Activated CD4-positive, CD25-positive, alpha-beta regulatory T cell treated with anti-CD3 and anti-CD28 coated beads, Interleukin-2, amount 50 U/mL, for 72 hours (primary cell): ENCODE results near the gene AASDHPPT.
A peak's percentile ranks its signal among the peaks of the same experiment; 100 is the strongest.

Experiments used
- DNase-seq: peaks from one replicate; pipeline ENCODE4 v3.0.0; 2021

Gene AASDHPPT

DNA sequence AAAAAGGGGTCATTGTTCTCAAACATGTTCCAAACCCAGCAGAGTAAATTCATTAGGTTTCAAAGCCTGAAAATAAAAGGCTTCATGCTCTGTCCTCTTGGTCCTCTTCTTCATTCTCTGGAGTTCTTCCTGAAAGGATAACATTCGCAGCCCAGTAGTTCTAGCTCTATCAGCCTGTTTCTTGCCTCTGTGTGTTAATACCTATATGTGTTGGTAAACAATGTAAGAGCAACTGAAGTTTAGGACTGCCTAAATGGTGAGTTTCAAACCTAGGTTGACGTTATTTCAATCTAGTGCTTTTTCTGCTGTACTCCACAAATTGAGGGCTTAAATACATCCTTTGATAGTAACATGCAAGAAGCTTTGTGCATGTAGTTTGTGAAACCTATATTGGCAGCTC is 9.4 kb downstream of the AASDHPPT start:
- DNase-seq, result no peak

DNA sequence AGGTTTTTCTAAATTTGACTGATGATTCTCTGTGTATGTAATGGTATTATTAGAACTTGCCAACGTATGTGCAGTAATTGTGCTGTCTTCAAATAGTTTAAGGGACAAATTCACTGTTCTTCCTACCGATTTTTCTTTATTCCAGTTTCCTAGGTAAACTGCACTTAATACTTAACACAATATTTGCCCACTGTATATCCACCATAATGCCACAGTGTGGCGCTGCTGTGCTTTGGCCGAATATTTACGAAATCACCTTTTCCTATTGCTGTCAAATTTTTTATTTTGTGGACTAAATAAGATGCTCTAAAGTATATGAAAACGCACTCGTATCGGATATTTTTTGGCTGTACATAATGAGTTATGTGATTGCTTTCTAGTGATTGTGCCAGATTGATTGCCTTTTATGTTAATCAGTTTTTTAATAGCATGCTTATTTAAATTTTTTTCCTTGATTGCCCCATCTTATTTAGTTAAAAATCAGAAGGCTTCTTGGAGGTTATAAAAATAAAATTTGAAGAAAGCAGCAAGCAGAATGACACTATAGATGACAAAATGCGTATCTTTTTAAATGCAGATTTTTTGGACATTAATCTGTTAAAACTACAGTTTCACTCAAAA is 10.5 kb downstream of the AASDHPPT start:
- DNase-seq, result peak; percentile 34

DNA sequence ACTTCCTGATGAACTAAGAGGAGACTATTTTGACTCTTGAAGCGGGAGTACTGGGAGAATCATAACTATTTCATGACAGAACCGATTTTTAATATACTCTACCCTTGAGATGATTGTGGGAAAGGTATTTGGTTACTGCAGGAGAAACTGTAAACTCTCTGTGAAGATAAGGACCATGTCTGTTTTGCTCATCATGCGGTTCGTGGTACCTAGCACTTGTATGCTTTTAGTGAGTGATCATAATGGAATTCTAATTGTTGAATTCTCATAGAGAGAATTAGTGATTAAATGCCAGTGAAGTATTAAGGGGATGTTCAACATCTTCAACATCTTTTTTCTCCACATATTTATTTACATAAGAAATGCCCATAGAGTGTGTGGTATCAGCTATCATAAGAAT is 11.4 kb downstream of the AASDHPPT start:
- no peak for DNase-seq

DNA sequence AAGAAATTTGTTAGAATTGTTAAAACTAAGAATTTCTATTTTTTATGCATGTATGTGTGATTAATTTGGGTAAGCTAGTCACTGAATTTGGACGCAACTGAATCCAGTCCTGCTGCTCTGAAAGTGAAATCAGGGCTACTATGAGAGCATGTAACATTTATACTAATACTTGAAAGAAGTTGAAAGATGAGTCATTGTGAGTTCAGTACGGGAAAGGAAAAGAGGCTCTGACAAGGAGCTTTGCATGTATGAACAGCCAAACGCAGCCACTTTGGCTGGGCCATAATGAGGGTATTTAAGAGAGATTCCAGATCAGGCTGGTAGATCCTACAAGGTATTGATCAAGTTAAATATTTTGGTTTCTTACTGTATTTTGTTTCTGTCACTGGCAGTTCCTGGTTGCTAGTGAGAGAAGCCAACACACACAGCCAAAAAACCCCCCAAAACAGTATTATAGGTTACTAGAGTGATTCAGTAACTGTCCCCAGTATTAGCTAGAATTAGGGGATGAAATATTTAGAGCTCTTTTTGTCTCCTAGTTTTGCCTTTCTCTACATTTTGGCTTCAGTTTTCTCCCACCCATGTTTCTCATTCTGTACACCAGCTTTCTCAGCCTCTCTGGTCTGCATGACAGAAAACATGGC is 14.1 kb downstream of the AASDHPPT start:
- no peak for DNase-seq

DNA sequence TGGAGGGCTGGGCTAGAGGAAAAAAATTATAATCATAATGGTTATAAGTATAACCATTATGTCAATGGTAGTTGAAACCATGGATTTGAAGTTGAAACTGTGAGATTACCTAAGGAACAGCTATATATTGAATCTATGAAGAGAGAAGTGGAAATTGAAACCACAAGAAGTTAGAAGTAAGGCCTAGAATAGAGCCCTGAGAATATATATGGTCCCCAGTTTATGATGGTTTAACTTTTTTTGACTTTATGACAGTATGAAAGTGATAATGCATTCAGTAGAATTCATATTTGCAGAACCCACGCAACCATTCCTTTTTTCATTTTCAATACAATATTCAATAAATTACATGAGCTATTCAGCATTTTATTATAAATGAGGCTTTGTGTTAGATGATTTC is 15.0 kb downstream of the AASDHPPT start:
- DNase-seq, result no peak

DNA sequence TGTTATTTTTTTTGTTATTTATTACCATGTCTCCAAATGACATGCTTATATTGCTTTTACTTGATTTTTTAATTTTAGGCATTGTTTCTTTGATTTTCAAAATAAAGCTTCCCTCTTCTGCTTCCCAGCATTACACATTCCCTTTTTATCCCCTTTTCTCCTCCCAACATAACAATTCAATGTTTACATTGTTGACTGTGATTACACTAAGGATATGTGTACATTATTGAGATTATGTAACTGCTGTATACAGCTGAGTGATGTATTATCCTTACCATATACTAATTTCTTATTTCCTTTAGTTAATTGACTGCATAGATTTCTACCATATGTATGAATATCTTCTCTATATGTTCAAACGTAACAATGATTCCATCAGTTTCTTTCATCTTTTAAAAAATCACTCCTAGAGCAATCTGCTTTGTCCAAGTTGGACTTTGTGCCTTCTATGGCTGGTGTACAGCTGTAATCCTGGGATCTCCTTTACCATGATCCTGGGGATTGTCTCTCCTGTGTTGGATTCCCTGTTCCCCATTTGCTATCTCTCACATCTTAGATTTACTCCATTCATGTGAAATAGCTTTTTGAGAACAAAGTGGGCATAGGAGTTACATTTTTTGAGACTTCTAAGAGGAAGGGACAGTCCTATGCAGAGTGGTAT is 21.6 kb downstream of the AASDHPPT start:
- DNase-seq, result no peak

DNA sequence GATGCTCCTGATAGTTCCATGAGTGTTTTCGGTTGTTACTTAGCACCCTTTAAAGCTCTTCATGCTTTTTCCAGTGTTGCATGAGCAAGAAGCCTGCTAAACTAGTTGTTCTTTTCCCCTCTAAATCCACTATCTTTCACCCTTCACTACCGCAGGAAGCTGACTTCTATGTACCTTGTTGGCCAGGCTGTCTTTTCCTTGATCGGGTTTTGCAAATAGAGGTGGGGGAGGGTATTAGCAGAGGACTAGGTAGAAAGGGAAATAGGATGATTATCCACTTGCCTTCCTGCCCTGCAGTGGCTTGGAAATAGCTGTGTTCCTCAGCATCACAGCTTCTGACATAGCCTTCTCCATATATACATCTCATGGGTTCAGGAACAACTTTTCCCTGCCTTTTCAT is 23.9 kb downstream of the AASDHPPT start:
- DNase-seq, result no peak

DNA sequence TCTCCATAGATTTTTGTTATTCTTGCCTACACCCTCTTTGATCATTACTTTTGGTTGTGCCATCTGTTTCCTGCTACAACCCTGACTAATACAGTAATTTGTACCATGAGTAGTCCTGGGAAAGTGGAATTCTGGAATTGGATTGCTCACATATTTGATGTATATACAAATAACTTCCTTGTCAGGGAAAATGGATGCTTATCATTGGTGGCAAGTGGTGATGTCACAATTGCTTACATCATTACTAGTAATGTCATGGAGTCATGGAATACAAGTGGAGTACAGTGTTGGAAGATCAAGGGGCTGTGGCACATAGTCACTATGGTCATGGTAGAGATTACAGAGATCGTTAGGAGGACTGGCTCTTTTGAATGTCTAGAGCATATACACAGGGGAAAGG is 24.4 kb downstream of the AASDHPPT start:
- DNase-seq, result no peak

DNA sequence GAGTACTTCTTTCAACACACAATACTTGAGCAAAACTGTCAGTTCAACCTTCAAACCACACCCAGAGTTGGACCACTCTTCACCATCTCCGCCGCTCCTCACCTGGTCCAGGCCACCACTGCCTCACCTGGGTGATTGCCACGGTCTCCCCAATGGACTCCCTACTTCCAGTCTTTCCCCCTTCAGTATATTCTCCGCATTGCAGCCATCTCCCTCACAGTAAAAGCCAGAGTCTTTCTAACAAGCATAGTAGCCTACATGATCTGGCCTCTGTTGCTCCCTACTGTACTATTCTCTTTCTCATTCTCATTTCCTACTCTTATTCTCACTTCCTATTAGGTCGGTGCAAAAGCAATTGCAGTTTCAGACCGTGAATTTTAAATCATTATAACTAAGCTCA is 28.5 kb downstream of the AASDHPPT start:
- no peak for DNase-seq

DNA sequence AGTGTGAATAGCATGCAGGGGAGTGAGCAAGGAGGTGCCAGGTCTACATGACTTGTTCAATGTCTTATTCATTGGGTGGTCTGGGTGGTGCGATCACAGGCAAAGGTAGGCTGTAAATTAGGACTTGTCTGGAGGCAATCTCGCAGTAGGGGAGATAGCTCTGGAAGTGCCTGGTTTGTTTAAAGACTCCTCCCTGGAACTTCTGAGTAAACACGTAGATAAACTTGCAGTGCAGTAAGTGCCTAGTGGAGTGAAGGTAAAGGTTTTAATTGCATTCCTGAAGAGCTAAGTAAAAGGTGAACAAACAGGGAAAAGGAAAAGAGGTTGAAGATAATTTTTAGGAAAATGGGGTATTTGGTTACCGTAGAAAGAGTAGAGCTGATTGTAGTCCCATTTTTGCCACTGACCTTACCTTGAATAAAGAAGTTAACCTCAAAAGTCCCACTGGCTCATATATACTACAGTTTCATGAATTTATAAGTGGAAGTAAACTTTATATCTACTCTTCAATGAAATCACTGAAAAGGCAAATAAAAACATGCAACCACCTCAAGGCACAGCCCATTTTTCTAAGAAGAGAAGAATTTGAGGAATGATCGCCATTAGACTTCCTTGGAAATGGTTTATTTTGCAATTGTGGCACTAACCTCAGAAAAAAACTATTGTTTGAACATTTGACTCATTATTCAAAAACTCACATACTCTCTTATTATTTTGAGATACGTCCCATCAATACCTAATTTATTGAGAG is 44.3 kb downstream of the AASDHPPT start:
- no peak for DNase-seq

DNA sequence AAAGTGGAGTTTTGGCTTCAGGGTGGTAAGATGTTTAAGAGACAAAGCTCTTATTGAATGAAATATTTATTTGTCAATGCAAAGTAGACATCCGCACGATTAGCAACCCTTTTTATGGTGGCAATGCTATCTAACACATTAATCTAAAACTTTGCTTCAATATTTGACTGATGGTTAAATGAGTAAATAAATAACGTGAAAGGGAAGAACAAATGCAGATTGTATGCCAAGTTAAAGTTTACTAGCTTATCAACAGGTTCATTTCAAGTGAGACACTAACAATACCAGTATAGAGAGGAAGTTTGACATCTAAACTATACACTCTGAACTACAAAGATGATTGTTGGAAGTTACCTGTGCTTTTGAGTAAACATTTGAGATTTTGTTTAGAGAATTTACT is 50.1 kb downstream of the AASDHPPT start:
- no peak for DNase-seq

DNA sequence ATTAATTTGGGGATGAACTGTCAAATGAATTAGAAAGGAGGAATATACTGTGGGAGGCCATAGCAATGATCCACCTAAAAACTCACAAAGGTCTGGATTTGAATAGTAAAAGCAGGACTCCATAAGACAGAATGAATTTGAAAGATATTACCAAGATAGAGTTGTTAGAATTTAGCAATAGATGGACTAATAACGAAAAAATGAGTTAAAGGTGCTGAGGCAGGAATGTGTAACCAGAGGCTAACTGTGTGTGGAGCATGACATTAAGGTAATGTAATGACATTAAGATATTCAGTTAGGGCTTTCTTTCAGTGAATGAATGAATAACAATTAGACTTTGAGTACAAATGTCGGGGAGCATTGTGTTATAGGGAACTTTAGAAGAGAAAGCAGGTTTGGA is 51.3 kb downstream of the AASDHPPT start:
- no peak for DNase-seq

DNA sequence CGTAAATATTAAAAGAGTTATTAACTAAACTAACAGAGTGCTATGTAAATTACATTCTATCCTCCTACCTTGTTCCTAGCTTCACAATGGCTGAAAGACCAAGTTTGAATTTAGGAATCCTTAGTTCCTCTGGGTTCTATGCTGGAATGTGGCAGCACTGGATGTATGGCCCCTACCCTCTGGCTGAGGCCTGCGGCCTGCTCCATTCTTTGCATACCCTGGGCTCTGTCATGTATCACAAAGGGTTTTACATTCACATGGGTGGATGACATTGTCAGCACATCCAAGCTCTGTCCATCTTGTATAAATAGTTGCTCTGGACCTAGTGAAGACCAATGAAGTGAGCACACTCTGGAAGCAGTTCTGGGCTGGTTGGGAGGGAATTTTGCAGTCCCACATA is 54.5 kb downstream of the AASDHPPT start:
- DNase-seq, result no peak

DNA sequence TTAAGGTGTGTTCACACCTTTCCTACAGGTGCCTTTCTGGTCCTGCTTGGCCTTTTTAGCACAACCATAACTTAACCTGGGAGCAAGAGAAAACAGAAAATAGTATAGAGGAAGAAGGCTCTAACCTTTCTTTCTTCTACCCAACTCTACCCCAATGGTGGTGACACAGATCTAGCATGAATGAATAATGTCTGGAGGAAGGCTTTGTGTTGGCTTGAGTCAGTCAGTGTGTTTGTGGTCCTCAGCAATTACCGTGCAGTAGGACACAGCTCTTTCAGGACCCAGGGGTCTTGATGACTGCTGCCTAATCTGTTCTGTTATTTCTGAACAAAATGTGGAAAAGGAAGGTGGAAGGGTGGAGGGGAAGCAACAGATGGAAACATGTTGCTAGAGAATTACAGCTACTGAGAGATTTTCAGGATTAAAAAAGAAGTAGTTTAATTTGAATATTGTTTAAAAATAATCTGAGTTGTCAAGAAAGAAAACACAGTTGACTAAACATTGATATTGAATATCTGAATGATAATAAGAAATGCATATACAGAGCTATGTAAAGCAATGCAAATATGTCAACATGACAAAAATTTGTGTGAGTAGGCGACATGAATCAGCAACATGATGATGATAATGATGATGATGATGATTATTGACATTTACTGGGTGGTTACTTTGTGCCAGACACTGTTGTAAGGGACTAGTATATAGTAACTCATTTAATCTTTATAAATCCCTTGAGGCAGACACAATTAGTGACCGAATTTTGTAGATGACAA is 55.3 kb downstream of the AASDHPPT start:
- DNase-seq, result no peak

DNA sequence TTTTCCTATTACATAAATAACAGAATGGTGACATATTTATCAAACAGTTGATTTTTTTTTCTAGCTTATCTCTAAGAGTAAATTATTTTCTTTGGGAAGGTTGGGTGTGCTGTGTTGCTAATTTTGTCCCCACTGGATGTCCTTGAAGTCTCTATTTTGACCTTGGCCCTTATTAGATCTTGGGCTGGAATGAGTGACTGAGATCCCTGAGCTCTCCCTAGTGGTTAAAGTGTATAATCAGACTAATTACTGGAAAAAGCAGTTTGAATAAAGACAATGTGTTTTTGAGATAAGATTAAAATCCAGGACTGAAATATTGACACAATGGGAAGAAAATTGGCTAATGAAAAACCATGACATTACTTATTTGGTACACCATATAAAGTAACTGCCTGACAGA is 56.1 kb downstream of the AASDHPPT start:
- DNase-seq, result no peak

DNA sequence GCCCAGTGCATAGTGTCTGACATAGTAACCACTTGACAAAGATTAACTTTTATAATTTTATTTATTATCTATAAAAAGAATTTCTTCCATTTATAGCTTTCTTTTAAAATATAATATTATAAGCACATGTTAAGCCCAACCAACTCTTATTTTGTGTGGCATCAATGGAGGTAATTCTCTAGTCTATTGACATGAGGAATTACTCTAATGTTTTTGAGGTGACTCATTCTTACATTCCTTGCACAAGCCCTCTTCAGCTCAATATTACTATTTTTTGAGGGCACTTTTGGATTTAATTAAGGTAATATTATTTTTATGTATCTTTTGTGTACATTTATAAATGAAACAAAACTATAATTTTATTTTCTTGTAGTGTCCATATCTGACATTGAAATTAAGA is 59.6 kb downstream of the AASDHPPT start:
- no peak for DNase-seq

DNA sequence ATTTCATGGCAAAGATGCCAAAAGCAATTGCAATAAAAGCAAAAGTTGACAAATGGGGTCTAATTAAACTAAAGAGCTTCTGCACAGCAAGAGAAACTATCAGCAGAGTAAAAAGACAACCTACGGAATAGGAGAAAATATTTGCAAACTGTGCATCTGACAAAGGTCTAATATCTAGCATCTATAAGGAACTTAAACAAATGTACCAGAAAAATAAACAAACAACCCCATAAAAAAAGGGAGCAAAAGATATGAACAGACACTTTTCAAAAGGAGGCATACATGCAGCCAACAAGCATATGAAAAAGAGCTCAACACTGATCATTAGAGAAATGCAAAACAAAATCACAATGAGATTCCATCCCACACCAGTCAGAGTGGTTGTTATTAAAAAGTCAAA is 60.3 kb downstream of the AASDHPPT start:
- no peak for DNase-seq
